Calu3 (cell line): Measurements from ENCODE around the gene CLEC4D. TPM values are rescaled to one million over a fixed set of nuclear protein-coding genes. Genes with fewer than 3 reads are reported as not detected.
"Not testable (repeated sequence)": the region's sequence is repeated elsewhere in the genome, so short reads cannot be mapped to it uniquely, and the experiment has no call there.

Experiments used
- BruUV-seq: library from RNA; stranded (reverse); fragments of 400-500 nt; replicated peaks from 2 replicates; lab custom pipeline; 2021; lab: Mats Ljungman, UMichigan
- CTCF ChIA-PET: fragments of 300-600 bp; sonication (Branson Sonifier 250); formaldehyde crosslinking; loops from one replicate; lab custom pipeline; 2022; ENCODE audit warnings: antibody characterized with exemption; lab: Charles Lee
- DNase-seq: peaks from one replicate; pipeline ENCODE4 v3.0.0; 2022
- H3K27ac Mint-ChIP-seq: one replicate; pipeline ENCODE4 v1.8.0; 2022; ENCODE audit warnings: mixed read lengths; ENCODE audit not compliant: unreplicated experiment
- H3K27me3 Mint-ChIP-seq: one replicate; pipeline ENCODE4 v1.8.0; 2022; ENCODE audit warnings: mixed read lengths; ENCODE audit not compliant: unreplicated experiment
- H3K36me3 Mint-ChIP-seq: one replicate; pipeline ENCODE4 v1.8.0; 2022; ENCODE audit warnings: mild to moderate bottlenecking, moderate library complexity, mixed read lengths; ENCODE audit not compliant: insufficient read depth, unreplicated experiment
- H3K4me1 Mint-ChIP-seq: one replicate; pipeline ENCODE4 v1.8.0; 2022; ENCODE audit warnings: mild to moderate bottlenecking, low read depth, mixed read lengths; ENCODE audit not compliant: unreplicated experiment
- H3K4me3 Mint-ChIP-seq: one replicate; pipeline ENCODE4 v1.8.0; 2022; ENCODE audit warnings: mild to moderate bottlenecking, low read depth, moderate library complexity, mixed read lengths; ENCODE audit not compliant: unreplicated experiment
- H3K9me3 Mint-ChIP-seq: one replicate; pipeline ENCODE4 v1.8.0; 2022; ENCODE audit warnings: low read depth, mixed read lengths; ENCODE audit not compliant: unreplicated experiment
- CTCF ChIP-seq: fragments of 200-600 bp; IDR thresholded peaks from one replicate; pipeline ENCODE4 v1.8.0; 2022; ENCODE audit warnings: antibody characterized with exemption; ENCODE audit not compliant: unreplicated experiment
- intact Hi-C: fragments of 100-400 bp; cut with micrococcal nuclease; formaldehyde crosslinking; loops from one replicate; pipeline ENCODE4 v1.10.0; 2022; ENCODE audit not compliant: unreplicated experiment
- total RNA-seq: library from RNA; stranded (reverse); gene quantifications from 2 replicates; pipeline ENCODE4 v1.2.3, GENCODE V29; 2022

Gene CLEC4D
- total RNA-seq, 1 experiment from 2014 or later: not detected

GRCh38 chr12:8563356-8563755 is 50.1 kb downstream of the CLEC4D start:
- Mint-ChIP-seq H3K27ac (no peak overlapping the region), H3K36me3 (no peaks in the 10 kb centered on the region), H3K4me1 (no peaks in the 10 kb centered on the region), H3K4me3 (no peak overlapping the region), H3K9me3 (no peaks in the 10 kb centered on the region), H3K27me3 (peaks cover 12% of the 10 kb centered on the region)
- no TSS peak for BruUV-seq
- no peak for DNase-seq
- CTCF ChIA-PET: no interaction called here
- intact Hi-C loops: no loop called here
- no peak for TF ChIP-seq CTCF

- TF ChIP-seq CTCF: no peak
- H3K27me3 Mint-ChIP-seq: peaks cover 12% of the 10 kb centered on the region
- peak; percentile 6 for DNase-seq
- CTCF ChIA-PET: no interaction called here
- intact Hi-C loops: no loop called here
- H3K4me1 Mint-ChIP-seq: no peaks in the 10 kb centered on the region
- H3K27ac Mint-ChIP-seq: no peak overlapping the region
- H3K9me3 Mint-ChIP-seq: no peaks in the 10 kb centered on the region
- no peaks in the 10 kb centered on the region for H3K36me3 Mint-ChIP-seq
- no TSS peak for BruUV-seq
- no peak overlapping the region for H3K4me3 Mint-ChIP-seq
Observed at GRCh38 chr12:8564656-8565055, 51.4 kb downstream of the CLEC4D start.

- H3K27ac Mint-ChIP-seq, H3K9me3 Mint-ChIP-seq, BruUV-seq, H3K36me3 Mint-ChIP-seq, H3K27me3 Mint-ChIP-seq, H3K4me1 Mint-ChIP-seq, intact Hi-C loops, DNase-seq, H3K4me3 Mint-ChIP-seq: not testable (repeated sequence)
- CTCF ChIA-PET: interaction anchor here (0.5 kb wide), 1 partner anchor 54 kb away, joined by 4 read pairs; no protein-coding TSS in a partner anchor
Observed at GRCh38 chr12:8566052-8566451, 52.7 kb downstream of the CLEC4D start.

GRCh38 chr12:8566525-8566924 is 53.2 kb downstream of the CLEC4D start:
- no TSS peak for BruUV-seq
- Mint-ChIP-seq H3K9me3 (no peaks in the 10 kb centered on the region), H3K27me3 (no peaks in the 10 kb centered on the region)

More at GRCh38 chr12:8566525-8566924, 53.2 kb downstream of the CLEC4D start:
- CTCF ChIA-PET: no interaction called here
- H3K27ac Mint-ChIP-seq: no peak overlapping the region
- no peak overlapping the region for H3K4me3 Mint-ChIP-seq
- no peak for TF ChIP-seq CTCF
- intact Hi-C loops: no loop called here
- DNase-seq: no peak
- H3K36me3 Mint-ChIP-seq: no peaks in the 10 kb centered on the region
- no peaks in the 10 kb centered on the region for H3K4me1 Mint-ChIP-seq

Other genes starting within 250 kb of the CLEC4D start
- not detected in 2 replicates for gene CLEC6A, start 57.5 kb upstream of the CLEC4D start, total RNA-seq
- not detected in 2 replicates for gene CLEC4E, start 27.4 kb downstream of the CLEC4D start, total RNA-seq
- not detected in 2 replicates for gene AICDA, start 99.4 kb downstream of the CLEC4D start, total RNA-seq
- not detected in 2 replicates for gene MFAP5, start 149.3 kb downstream of the CLEC4D start, total RNA-seq
- 29.3 and 36.3 TPM in 2 replicates for gene RIMKLB, start 184.5 kb downstream of the CLEC4D start, total RNA-seq